ENCODE data around the gene EWSR1.

DNA sequence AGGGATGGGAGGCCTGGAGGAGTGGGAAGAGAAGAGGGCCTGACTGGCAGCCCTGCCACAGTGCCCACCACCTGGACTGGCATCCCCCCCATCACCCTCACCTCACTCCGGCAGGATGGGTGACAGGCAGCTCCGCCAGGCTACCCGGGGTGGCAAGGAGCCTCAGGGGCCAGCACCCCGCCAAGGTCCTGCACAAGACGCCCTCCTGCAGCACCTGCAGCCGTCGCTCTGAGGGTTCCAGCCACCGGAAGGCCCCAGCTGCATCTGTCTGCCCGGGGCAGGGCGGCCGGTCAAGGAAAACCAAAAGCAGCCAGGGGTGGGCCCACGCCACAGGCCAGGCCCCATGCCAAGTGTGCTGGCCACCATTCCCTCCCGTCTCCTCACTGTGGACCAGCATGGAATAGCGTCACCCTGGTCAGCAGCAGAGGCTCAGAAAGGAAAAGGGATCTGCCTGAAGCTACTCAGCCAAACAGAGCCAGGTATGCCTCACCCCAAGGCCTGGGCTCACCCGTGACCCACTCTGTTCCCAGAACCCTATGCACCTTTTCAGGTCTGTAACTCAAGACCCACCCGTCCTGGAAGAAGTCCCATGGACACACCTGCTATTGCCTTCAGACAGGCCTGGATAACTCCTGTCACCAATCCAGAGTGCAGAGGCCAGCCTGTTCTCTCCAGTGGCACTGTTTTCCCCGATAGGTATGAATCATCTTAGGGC lies 7.3 kb upstream of the EWSR1 start:
- TF ChIP-seq CTCF (IDR thresholded peaks at IDR 0.05; ENCODE audit: extremely low read depth in 1 of 2, insufficient read depth in 1 of 2, low read depth in 1 of 2, low read length in 2 of 2) = no peak
- no peak for TF ChIP-seq EZH2 (IDR thresholded peaks at IDR 0.05; ENCODE audit: borderline replicate concordance, low read depth, low read length, severe bottlenecking)
- TF ChIP-seq POLR2AphosphoS5 (IDR thresholded peaks at IDR 0.05; ENCODE audit: insufficient read depth, low read depth, low read length) = no peak
- TF ChIP-seq, protein P1, sequence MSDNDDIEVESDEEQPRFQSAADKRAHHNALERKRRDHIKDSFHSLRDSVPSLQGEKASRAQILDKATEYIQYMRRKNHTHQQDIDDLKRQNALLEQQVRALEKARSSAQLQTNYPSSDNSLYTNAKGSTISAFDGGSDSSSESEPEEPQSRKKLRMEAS (IDR thresholded peaks at IDR 0.05; ENCODE audit: insufficient read depth, insufficient read length) = no peak
- TF ChIP-seq JUN (IDR thresholded peaks at IDR 0.05; ENCODE audit: borderline replicate concordance, insufficient read depth, insufficient read length, low read depth) = no peak
- TF ChIP-seq POLR2A (IDR thresholded peaks at IDR 0.05; ENCODE audit: low read depth, low read length) = no peak

Measured in endothelial cell of umbilical vein (primary cell).